GM12873 (cell line): ENCODE data around the gene RAB11FIP4.
A peak's percentile ranks its signal among the peaks of the same experiment; 100 is the strongest.

Experiments used
- TF ChIP-seq, protein P1 (sequence below): IDR thresholded peaks from 2 replicates; pipeline ENCODE4 v1.5.1; 2012; ENCODE audit warnings: low read depth, mild to moderate bottlenecking, moderate library complexity, low read length, control low read depth; ENCODE audit not compliant: insufficient read depth; ENCODE audit errors: missing control alignments

RAB11FIP4 gene

GRCh38 chr17:31517524-31517923 lies 126.0 kb downstream of the RAB11FIP4 start:
- TF ChIP-seq, protein P1, sequence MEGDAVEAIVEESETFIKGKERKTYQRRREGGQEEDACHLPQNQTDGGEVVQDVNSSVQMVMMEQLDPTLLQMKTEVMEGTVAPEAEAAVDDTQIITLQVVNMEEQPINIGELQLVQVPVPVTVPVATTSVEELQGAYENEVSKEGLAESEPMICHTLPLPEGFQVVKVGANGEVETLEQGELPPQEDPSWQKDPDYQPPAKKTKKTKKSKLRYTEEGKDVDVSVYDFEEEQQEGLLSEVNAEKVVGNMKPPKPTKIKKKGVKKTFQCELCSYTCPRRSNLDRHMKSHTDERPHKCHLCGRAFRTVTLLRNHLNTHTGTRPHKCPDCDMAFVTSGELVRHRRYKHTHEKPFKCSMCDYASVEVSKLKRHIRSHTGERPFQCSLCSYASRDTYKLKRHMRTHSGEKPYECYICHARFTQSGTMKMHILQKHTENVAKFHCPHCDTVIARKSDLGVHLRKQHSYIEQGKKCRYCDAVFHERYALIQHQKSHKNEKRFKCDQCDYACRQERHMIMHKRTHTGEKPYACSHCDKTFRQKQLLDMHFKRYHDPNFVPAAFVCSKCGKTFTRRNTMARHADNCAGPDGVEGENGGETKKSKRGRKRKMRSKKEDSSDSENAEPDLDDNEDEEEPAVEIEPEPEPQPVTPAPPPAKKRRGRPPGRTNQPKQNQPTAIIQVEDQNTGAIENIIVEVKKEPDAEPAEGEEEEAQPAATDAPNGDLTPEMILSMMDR: peak; percentile 49

DNA sequence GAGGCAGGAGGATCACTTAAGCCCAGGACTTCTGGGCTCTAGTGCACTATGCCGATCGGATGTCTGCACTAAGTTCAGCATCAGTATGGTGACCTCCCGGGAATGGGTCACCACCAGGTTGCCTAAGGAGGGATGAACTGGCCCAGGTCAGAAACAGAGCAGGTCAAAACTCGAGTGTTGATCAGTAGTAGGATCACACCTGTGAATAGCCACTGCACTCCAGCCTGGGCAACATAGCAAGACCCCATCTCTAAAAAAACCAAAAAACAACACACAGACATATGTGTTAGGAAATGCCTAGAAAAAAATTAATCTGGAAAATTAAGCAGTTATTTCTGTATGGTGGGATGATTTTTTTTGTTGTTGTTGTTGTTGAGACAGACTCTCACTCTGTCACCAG lies 127.0 kb downstream of the RAB11FIP4 start:
- TF ChIP-seq, protein P1: no peak

- TF ChIP-seq, protein P1: no peak
Observed at GRCh38 chr17:31521632-31522283, 130.3 kb downstream of the RAB11FIP4 start.

DNA sequence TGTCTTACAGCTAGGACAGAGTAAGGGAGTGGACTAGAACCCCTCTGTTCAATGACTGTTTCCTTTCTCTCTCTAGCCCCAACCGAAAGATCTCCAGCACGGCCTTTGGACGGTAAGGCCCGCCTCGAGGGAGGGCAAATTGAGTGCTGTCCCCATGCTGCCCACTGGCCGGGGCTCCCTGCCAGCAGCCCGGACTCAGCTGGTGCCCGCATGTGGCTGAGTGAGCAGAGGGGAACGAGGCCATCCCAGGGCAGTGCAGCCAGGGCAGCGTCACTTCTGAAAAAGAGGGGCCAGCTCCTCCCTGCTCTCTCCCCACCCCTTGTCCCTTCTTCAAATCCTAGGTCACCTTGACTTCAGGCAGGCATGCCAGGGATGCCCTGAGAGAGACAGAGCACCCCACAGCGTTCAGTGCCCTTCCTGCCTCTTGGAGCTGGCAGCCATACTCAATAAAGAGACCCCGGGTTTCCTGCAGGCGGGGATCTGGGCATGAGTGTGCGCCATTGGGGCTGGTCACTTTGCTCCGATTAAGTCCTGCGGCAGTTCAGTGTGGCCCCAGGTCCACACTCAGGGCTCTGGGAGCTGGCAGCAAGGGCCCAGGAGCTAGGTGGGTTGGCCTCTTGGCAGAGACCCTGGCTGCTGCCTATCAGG lies 130.9 kb downstream of the RAB11FIP4 start:
- TF ChIP-seq, protein P1: no peak

DNA sequence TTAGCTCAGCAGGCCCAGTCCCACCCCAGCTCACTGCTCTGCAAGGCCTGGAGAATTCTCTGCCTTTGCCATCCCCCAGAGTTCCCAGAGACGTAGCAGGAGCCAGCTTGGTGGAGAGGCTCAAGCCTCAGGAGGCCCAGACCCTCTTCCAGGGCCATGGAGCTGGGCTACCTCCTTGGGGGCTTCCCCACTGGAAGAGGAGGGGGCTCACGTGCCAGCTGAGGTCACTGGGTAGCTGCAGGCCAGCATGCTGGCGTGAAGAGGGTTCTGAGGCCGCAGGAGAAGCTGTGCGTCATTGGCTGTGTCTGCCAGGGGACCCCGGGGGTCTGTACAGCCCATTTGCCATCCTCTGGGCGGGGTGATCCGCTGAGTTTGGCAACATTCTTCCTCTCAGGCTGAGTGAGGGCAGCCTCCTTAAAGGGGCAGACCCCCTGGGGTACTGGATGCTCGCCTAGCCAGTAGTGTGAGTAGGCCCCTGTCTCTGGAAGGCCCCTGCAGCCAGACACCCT lies 131.6 kb downstream of the RAB11FIP4 start:
- TF ChIP-seq, protein P1: no peak

DNA sequence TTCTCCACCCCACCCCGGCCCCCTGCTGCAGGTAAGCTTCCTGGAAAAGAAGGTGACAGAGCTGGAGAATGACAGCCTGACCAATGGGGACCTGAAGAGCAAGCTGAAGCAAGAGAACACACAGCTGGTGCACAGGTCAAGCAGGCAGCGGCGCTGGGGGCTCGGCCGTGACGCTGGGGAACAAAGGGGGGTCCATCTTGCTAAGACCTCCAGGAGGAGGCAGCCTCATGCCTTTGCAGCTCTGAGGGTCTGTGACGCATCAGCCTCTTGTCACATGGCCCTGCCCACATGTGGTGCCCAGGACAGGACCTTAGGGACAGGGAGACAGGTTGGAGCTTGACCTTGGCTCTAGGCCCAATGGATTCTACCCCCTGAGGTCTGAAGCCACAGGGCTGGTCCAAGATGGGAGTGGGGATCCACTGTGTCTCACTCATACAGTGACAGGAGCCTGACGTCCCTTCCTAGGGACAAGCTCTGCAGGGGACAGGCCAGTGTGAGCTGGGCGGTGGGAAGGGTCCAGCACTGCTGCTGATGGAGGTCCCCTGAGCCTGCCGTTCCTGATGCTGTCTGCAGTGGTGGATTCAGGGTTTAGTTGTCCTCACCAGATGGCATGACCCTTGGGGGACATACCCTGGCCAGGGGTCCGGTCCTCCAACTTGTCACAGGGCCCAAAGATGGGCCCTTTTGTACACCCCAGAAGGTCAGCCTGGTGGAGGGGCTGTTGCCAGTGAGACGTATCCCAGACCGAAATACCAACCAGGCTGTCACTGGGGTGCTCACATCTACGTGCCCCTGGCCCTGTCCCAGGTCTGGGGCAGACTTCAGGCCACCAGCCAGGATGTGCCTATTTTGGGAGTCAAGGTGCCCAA lies 132.6 kb downstream of the RAB11FIP4 start:
- TF ChIP-seq, protein P1: no peak
